ENCODE measurements around the gene TM2D1.

Gene TM2D1

GRCh38 chr1:61752921-61753389 is 28.0 kb upstream of the TM2D1 start:
- H3K4me3 ChIP-seq (ENCODE audit: low read depth, low read length): no peak overlapping the region
- no peak for TF ChIP-seq CTCF (IDR thresholded peaks at IDR 0.05; ENCODE audit: borderline replicate concordance, insufficient read depth, low read depth, low read length)

- no peak overlapping the region for H3K4me3 ChIP-seq (ENCODE audit: low read depth, low read length)
- no peak for TF ChIP-seq CTCF (IDR thresholded peaks at IDR 0.05; ENCODE audit: borderline replicate concordance, insufficient read depth, low read depth, low read length)
Observed at GRCh38 chr1:61749574-61749973, 24.6 kb upstream of the TM2D1 start.

DNA sequence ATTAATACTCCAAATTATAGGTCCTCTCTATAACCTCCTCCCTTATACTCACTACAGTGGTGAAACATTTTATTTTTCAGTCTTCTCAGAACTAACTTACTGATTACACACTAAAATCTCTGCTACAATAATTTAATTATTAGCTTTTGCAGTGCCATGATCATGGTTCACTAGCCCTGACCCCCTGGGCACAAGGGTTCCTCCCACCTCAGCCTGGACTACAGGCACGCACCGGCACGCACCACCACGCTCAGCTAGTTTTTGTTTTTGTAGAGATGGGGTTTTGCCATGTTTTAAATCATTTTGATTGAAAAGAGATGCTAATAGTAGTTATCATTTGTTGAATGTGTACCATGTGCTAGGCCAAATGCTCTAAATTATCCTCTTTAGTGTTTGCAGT is 23.6 kb upstream of the TM2D1 start:
- no peak for TF ChIP-seq CTCF (IDR thresholded peaks at IDR 0.05; ENCODE audit: borderline replicate concordance, insufficient read depth, low read depth, low read length)
- no peak overlapping the region for H3K4me3 ChIP-seq (ENCODE audit: low read depth, low read length)

DNA sequence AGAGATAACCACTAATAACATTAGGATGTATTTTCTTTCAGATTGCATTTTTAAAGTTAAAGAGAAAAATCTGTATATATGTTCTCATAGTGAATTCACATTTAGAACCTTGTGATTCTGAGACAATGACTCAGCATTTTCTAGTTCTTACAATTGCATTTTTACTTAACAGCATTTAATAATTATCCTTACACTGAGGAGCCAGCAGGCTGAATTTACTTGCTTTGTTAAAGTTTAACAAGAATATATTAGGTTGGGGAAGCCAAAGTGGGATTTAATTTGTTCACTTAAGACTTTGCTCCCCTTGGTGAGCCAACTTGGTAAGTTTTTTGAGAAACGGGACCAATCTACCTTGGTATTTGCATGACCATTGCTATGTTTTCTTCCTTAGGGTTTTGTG is 21.9 kb upstream of the TM2D1 start:
- no peak for TF ChIP-seq CTCF (IDR thresholded peaks at IDR 0.05; ENCODE audit: borderline replicate concordance, insufficient read depth, low read depth, low read length)
- H3K4me3 ChIP-seq (ENCODE audit: low read depth, low read length): no peak overlapping the region

- H3K4me3 ChIP-seq (ENCODE audit: low read depth, low read length): no peak overlapping the region
- no peak for TF ChIP-seq CTCF (IDR thresholded peaks at IDR 0.05; ENCODE audit: borderline replicate concordance, insufficient read depth, low read depth, low read length)
Observed at GRCh38 chr1:61743716-61744580, 19.0 kb upstream of the TM2D1 start.

DNA sequence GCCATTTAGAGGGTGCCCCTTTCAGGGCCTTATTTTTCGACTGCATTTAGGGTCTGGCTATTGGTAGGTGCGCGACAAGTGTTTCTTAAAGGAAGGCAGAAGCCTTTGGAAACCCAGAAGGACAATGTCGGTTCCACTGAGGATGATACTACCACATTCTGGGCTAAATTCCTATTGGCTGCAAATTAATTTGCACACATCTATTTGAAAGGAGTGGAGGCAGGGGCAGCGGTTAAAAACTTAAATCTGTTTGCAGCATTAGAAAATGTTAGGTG is 18.4 kb upstream of the TM2D1 start:
- no peak for TF ChIP-seq CTCF (IDR thresholded peaks at IDR 0.05; ENCODE audit: borderline replicate concordance, insufficient read depth, low read depth, low read length)
- H3K4me3 ChIP-seq (ENCODE audit: low read depth, low read length): no peak overlapping the region
